ENCODE results near the gene SMIM20.

DNA sequence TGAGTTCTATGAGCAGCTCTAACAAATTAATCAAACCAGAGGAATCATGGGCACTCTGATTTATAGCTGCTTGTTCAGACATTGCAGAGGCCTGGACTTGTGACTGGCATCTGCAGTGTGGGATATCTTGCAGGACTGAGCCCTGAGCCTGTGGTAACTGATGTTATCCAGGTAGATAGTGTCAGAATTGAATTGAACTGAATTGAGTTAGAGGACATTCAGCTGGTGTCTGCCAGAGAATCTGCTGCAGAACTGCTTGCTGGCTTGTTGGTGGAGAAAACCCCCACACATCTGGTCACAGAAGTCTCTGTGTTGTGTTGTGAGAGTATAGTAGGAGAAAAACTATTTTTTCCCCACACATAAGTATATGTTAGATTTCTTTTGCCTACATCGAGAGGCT is 42.2 kb downstream of the SMIM20 start:
- TF ChIP-seq EZH2 (IDR thresholded peaks at IDR 0.05; ENCODE audit: insufficient read depth, poor library complexity, severe bottlenecking) (no peak), EZH2phosphoT487 (IDR thresholded peaks at IDR 0.05; ENCODE audit: insufficient read depth, low read depth) (no peak)
